ENCODE results near the gene PSKH1.

PSKH1 gene

DNA sequence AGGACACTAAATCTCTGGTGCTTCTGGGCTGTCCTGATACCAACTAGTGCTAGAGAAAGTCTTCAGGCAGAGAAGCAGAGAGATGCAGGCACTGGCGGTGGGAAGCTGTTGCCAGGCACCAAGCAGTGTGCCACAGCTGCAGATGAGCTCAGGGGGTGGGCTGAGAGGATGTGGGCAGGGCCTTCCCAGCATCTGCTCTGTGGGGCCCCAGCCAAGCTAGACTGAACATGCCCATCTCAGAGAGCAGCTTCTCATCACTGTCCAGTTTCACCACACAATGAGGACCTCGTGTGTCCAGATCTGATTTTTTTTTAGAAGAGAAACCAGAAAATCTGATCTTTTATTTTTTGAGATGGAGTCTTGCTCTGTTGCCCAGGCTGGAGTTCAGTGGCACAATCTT lies 17.1 kb downstream of the PSKH1 start:
- TF ChIP-seq CREB1 (IDR thresholded peaks at IDR 0.05; ENCODE audit: low read depth) (no peak), CEBPB (IDR thresholded peaks at IDR 0.05) (no peak), FOXM1 (IDR thresholded peaks at IDR 0.05; ENCODE audit: borderline replicate concordance, low read depth) (no peak)

DNA sequence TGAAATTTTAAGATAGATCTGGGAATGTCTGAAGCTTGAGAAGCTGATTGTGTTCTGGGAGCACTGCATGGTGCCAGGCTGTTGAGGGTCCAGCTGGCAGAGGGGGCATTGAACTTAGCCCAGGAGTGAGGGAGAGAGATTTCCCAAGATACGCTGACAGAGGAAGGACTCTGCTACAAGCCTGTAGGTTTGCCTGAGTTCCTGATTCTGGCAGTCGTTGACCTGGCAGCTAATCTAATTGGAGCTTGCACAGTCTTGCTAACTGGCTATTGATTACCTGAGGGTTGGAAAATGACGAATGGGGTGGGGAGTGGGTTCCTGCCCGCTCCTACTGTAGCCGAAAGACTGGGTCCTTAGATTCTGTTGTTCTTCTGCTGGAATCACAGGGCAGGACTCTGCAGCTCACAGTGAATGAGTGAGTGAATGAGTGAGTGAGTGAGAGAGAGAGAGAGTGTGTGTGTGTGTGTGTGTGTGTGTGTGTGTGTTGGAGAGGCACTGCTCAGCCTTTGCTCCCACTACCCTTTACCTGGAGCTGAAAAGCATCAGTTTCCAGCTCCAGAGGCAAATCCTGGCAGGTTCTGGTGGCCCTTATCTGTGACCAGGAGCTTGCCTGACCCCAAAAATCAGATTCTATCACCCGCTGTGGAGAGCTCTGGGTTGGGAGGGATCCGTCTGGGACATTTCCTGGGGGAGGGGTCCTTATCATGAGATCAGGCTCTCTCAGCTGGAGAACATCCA lies 21.9 kb downstream of the PSKH1 start:
- TF ChIP-seq TAF1 (IDR thresholded peaks at IDR 0.05; ENCODE audit: low read depth): no peak
- no peak for TF ChIP-seq CEBPB (IDR thresholded peaks at IDR 0.05)
- TF ChIP-seq RAD21 (IDR thresholded peaks at IDR 0.05; ENCODE audit: low read depth): no peak
- no peak for TF ChIP-seq NFIC (IDR thresholded peaks at IDR 0.05)
- TF ChIP-seq TEAD4 (IDR thresholded peaks at IDR 0.05): no peak
- TF ChIP-seq, protein P1, sequence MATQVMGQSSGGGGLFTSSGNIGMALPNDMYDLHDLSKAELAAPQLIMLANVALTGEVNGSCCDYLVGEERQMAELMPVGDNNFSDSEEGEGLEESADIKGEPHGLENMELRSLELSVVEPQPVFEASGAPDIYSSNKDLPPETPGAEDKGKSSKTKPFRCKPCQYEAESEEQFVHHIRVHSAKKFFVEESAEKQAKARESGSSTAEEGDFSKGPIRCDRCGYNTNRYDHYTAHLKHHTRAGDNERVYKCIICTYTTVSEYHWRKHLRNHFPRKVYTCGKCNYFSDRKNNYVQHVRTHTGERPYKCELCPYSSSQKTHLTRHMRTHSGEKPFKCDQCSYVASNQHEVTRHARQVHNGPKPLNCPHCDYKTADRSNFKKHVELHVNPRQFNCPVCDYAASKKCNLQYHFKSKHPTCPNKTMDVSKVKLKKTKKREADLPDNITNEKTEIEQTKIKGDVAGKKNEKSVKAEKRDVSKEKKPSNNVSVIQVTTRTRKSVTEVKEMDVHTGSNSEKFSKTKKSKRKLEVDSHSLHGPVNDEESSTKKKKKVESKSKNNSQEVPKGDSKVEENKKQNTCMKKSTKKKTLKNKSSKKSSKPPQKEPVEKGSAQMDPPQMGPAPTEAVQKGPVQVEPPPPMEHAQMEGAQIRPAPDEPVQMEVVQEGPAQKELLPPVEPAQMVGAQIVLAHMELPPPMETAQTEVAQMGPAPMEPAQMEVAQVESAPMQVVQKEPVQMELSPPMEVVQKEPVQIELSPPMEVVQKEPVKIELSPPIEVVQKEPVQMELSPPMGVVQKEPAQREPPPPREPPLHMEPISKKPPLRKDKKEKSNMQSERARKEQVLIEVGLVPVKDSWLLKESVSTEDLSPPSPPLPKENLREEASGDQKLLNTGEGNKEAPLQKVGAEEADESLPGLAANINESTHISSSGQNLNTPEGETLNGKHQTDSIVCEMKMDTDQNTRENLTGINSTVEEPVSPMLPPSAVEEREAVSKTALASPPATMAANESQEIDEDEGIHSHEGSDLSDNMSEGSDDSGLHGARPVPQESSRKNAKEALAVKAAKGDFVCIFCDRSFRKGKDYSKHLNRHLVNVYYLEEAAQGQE (IDR thresholded peaks at IDR 0.05; ENCODE audit: low read depth): no peak
- no peak for TF ChIP-seq YY1 (IDR thresholded peaks at IDR 0.05; ENCODE audit: low read depth)
- TF ChIP-seq, protein P2, sequence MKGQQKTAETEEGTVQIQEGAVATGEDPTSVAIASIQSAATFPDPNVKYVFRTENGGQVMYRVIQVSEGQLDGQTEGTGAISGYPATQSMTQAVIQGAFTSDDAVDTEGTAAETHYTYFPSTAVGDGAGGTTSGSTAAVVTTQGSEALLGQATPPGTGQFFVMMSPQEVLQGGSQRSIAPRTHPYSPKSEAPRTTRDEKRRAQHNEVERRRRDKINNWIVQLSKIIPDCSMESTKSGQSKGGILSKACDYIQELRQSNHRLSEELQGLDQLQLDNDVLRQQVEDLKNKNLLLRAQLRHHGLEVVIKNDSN (IDR thresholded peaks at IDR 0.05): no peak
- TF ChIP-seq EP300 (IDR thresholded peaks at IDR 0.05; ENCODE audit: borderline replicate concordance): no peak
- no peak for TF ChIP-seq ZBTB7A (IDR thresholded peaks at IDR 0.05; ENCODE audit: low read depth)
- no peak for TF ChIP-seq EGR1 (IDR thresholded peaks at IDR 0.05)
- TF ChIP-seq FOXM1 (IDR thresholded peaks at IDR 0.05; ENCODE audit: borderline replicate concordance, low read depth): no peak
- TF ChIP-seq CREB1 (IDR thresholded peaks at IDR 0.05; ENCODE audit: low read depth): no peak
- TF ChIP-seq, protein P3, sequence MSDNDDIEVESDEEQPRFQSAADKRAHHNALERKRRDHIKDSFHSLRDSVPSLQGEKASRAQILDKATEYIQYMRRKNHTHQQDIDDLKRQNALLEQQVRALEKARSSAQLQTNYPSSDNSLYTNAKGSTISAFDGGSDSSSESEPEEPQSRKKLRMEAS (IDR thresholded peaks at IDR 0.05): no peak
- no peak for TF ChIP-seq TCF12 (IDR thresholded peaks at IDR 0.05; ENCODE audit: low read depth)

DNA sequence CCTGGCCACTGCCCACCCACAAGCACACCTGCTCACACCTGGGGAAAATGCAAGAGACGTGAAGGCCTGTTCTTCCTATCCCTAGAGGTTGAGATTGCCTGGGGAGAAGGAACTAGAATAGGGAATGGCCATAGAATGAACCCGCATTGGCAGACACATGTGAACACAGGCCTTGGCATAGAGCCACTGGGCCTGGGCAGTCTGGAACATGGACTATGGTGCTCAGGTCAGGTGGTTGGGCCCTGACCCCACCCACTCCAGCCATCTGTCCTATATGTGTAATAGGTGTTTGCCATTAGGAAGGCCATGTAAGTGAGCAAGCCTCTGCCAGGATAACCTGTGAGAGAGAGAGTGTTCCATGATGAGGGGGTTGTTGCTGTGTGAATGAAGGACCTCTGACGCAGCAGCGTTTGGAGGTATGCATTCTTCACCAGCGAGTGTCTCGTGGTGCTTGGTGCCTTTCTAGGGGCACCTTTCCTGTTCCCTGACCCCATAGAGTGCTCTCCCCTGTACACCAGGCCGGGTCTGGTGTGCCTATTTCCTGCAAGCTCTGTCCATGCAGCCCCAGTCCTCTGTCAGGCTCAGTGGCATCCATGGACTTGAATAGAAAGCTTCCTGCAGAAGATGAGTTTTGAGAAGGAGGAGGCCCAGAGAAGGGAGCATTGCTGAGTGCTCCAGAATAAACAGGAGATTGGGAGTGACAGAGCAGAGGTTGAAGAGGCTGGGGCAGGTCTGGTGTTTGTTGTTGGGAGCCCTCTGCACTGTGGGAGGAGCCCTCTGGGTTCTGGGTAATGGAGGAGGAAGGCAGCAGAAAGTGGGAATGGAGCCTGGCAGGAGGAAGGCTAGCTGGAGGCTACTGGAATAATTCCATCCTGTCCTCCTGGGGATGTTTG lies 23.0 kb downstream of the PSKH1 start:
- TF ChIP-seq CEBPB (IDR thresholded peaks at IDR 0.05) (no peak), RAD21 (IDR thresholded peaks at IDR 0.05; ENCODE audit: low read depth) (no peak), CREB1 (IDR thresholded peaks at IDR 0.05; ENCODE audit: low read depth) (no peak), ZBTB7A (IDR thresholded peaks at IDR 0.05; ENCODE audit: low read depth) (no peak), NFIC (IDR thresholded peaks at IDR 0.05) (no peak), TEAD4 (IDR thresholded peaks at IDR 0.05) (no peak), EP300 (IDR thresholded peaks at IDR 0.05; ENCODE audit: borderline replicate concordance) (no peak), FOXM1 (IDR thresholded peaks at IDR 0.05; ENCODE audit: borderline replicate concordance, low read depth) (no peak), YY1 (IDR thresholded peaks at IDR 0.05; ENCODE audit: low read depth) (no peak), TAF1 (IDR thresholded peaks at IDR 0.05; ENCODE audit: low read depth) (no peak), TCF12 (IDR thresholded peaks at IDR 0.05; ENCODE audit: low read depth) (no peak), EGR1 (IDR thresholded peaks at IDR 0.05) (no peak)
- TF ChIP-seq, protein P1 (IDR thresholded peaks at IDR 0.05; ENCODE audit: low read depth): no peak
- TF ChIP-seq, protein P2 (IDR thresholded peaks at IDR 0.05): no peak
- TF ChIP-seq, protein P3 (IDR thresholded peaks at IDR 0.05): no peak

DNA sequence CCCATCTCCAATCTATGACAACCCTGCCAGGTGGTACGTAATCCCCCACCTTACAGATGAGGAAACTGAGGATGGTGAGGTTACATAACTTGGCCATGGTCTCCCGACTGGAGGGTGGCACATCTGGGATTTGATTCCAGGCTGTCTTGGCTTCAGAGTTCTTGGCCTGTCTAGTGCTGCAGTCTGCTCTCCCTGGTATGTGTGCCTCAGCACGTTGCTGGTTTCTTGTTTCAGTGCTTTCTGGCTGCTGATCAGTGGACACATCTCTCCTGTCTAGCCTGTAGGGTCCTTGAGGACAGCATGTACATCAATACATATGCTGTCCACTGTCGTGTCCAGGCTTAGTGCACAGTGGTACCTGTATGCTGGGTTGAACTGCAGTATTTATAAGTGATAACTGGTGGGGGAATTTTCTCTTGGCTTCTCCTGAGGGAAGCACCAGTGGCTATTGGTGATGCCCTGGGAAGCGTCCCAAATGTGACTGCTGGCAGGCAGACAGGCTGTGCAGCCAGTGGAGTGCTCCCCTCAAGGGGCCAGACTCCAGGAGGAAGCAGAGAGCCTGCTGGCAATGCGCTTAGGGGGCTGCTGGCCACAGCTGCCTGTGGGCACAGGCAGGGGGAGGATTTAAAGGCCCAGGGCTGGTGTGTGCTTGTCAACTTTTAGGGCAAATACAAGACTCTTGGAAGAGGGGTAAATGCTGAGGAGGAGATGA lies 24.2 kb downstream of the PSKH1 start:
- TF ChIP-seq TAF1 (IDR thresholded peaks at IDR 0.05; ENCODE audit: low read depth) (no peak), TEAD4 (IDR thresholded peaks at IDR 0.05) (no peak)

DNA sequence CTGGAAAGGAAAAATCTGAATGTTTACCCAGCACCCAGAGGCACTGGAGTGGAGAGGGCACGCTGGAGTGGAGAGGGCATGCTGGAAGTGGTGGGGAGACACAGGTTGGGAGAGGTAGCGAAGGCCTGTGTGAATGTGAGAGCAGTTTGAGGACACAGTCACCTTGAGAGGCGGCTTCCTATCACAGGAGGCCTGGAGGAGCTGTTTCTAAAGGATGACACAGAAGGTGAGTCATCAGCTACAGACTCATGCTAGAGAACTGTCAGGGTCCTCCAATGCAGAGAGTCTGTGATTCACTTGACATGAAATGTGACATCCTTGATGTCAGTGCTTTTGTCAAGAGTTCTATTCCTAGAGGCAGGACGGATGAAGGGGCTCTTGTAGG lies 24.8 kb downstream of the PSKH1 start:
- TF ChIP-seq CEBPB (IDR thresholded peaks at IDR 0.05) (no peak), NFIC (IDR thresholded peaks at IDR 0.05) (no peak), TEAD4 (IDR thresholded peaks at IDR 0.05) (no peak)

All from Ishikawa (cell line).